Neural cell (in vitro differentiated cells): ENCODE results near the gene ELK3. TPM values are rescaled to one million over a fixed set of nuclear protein-coding genes. Genes with fewer than 3 reads are reported as not detected.

Experiments used
- H2AFZ ChIP-seq: fragments of 200-600, 300-800 bp; sonication (generic), shearing (Covaris generic); 2 replicates; pipeline ENCODE4 v1.6.0; 2014; ENCODE audit warnings: low read depth, mild to moderate bottlenecking, antibody characterized with exemption, low read length, moderate library complexity
- H3F3A ChIP-seq: fragments of 200-600 bp; shearing (Covaris generic); 2 replicates; pipeline ENCODE4 v1.6.1; 2016; ENCODE audit warnings: mild to moderate bottlenecking, moderate library complexity, mixed read lengths, antibody characterized with exemption, low read length; ENCODE audit not compliant: insufficient read depth, poor library complexity, severe bottlenecking
- H3K27ac ChIP-seq: fragments of 200-600, 300-800 bp; sonication (generic), shearing (Covaris generic); 2 replicates; pipeline ENCODE4 v1.5.1; 2014; ENCODE audit warnings: mild to moderate bottlenecking, low read length, moderate library complexity
- H3K27me3 ChIP-seq: fragments of 300-800, 200-600 bp; sonication (generic), shearing (Covaris generic); 2 replicates; pipeline ENCODE4 v1.6.0; 2014; ENCODE audit warnings: mild to moderate bottlenecking, low read depth, low read length, moderate library complexity; ENCODE audit not compliant: insufficient read depth
- H3K36me3 ChIP-seq: fragments of 300-800, 200-600 bp; sonication (generic), shearing (Covaris generic); 2 replicates; pipeline ENCODE4 v1.5.1; 2014; ENCODE audit warnings: mild to moderate bottlenecking, antibody characterized with exemption, low read length, moderate library complexity; ENCODE audit not compliant: insufficient read depth
- H3K4me2 ChIP-seq: fragments of 300-800, 200-600 bp; sonication (generic), shearing (Covaris generic); 2 replicates; pipeline ENCODE4 v1.6.0; 2014; ENCODE audit warnings: mild to moderate bottlenecking, low read length
- H3K4me3 ChIP-seq: fragments of 300-800, 200-600 bp; sonication (generic), shearing (Covaris generic); 2 replicates; pipeline ENCODE4 v1.5.1; 2014; ENCODE audit warnings: mild to moderate bottlenecking, low read length, moderate library complexity
- H3K79me2 ChIP-seq: fragments of 200-600 bp; shearing (Covaris generic); replicated peaks from 2 replicates; pipeline ENCODE4 v1.6.0; 2014; ENCODE audit warnings: mild to moderate bottlenecking, low read length, moderate library complexity; ENCODE audit not compliant: insufficient read depth
- H3K9ac ChIP-seq: fragments of 300-800, 200-600 bp; sonication (generic), shearing (Covaris generic); 2 replicates; pipeline ENCODE4 v1.6.1; 2016; ENCODE audit warnings: mild to moderate bottlenecking, low read length, mixed read lengths
- H3K9me2 ChIP-seq: fragments of 200-600 bp; shearing (Covaris generic); 2 replicates; pipeline ENCODE4 v1.6.1; 2016; ENCODE audit warnings: mild to moderate bottlenecking, low read length, mixed read lengths; ENCODE audit not compliant: insufficient read depth
- H3K9me3 ChIP-seq: fragments of 200-600, 300-800 bp; sonication (generic), shearing (Covaris generic); 2 replicates; pipeline ENCODE4 v1.6.1; 2016; ENCODE audit warnings: mild to moderate bottlenecking, mixed run types, low read length, moderate library complexity, mixed read lengths
- H4K20me1 ChIP-seq: fragments of 200-600 bp; shearing (Covaris generic); 2 replicates; pipeline ENCODE4 v1.6.1; 2016; ENCODE audit warnings: mild to moderate bottlenecking, mixed run types; ENCODE audit not compliant: insufficient read depth
- CTCF ChIP-seq: fragments of 450-650 bp; IDR thresholded peaks from 2 replicates; pipeline ENCODE4 v1.5.1; 2014; ENCODE audit warnings: antibody characterized with exemption, mild to moderate bottlenecking, moderate library complexity; ENCODE audit not compliant: poor library complexity, severe bottlenecking
- EP300 ChIP-seq: fragments of 450-650 bp; conservative IDR thresholded peaks from 2 replicates; pipeline ENCODE4 v1.6.1; 2014; ENCODE audit warnings: antibody characterized with exemption, mild to moderate bottlenecking, moderate library complexity; ENCODE audit not compliant: poor library complexity, severe bottlenecking
- EZH2 ChIP-seq: fragments of 200-600, 300-800 bp; shearing (Covaris generic), sonication (generic); IDR thresholded peaks from 2 replicates; pipeline ENCODE4 v1.6.1; 2014; ENCODE audit warnings: antibody characterized with exemption, low read length, borderline replicate concordance, mild to moderate bottlenecking; ENCODE audit not compliant: insufficient read depth, poor library complexity, severe bottlenecking
- MXI1 ChIP-seq: fragments of 450-650 bp; conservative IDR thresholded peaks from 2 replicates; pipeline ENCODE4 v1.6.1; 2014; ENCODE audit warnings: antibody characterized with exemption, mild to moderate bottlenecking; ENCODE audit not compliant: poor library complexity, severe bottlenecking
- POLR2AphosphoS5 ChIP-seq: IDR thresholded peaks from 2 replicates; pipeline ENCODE4 v1.6.1; 2012
- RAD21 ChIP-seq: fragments of 450-650 bp; conservative IDR thresholded peaks from 2 replicates; pipeline ENCODE4 v1.6.1; 2014; ENCODE audit warnings: antibody characterized with exemption, mild to moderate bottlenecking, moderate library complexity
- REST ChIP-seq: IDR thresholded peaks from 2 replicates; pipeline ENCODE4 v1.6.1; 2012; ENCODE audit warnings: borderline replicate concordance
- SMC3 ChIP-seq: fragments of 450-650 bp; conservative IDR thresholded peaks from 2 replicates; pipeline ENCODE4 v1.6.1; 2014; ENCODE audit warnings: antibody characterized with exemption, mild to moderate bottlenecking, moderate library complexity; ENCODE audit not compliant: poor library complexity
- TAF1 ChIP-seq: IDR thresholded peaks from 2 replicates; pipeline ENCODE4 v1.6.1; 2012; ENCODE audit warnings: low read depth
- polyA plus RNA-seq: library from polyadenylated mRNA; depleted of rRNA; stranded (reverse); fragments of >200 nt; gene quantifications from 2 replicates; pipeline ENCODE4 v1.2.3, GENCODE V29; 2014

ELK3 gene
- polyA plus RNA-seq, 1 donor from 2014 or later: 0.10 TPM

DNA sequence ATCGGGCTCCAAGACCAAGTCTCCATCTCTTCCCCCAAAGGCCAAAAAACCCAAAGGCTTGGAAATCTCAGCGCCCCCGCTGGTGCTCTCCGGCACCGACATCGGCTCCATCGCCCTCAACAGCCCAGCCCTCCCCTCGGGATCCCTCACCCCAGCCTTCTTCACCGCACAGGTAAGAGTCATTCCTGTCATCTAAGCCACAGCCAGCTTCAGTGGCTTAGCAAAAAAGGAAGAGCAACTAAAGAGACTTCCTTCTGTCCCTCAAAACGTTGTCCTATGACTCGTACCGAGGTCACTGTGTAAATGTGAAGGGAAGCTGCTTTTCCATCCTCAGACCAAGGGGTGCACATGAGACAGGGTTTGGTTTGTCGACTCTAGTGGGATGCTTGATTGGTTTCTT is 53.4 kb downstream of the ELK3 start:
- no peak overlapping the region for H2AFZ ChIP-seq
- no peak overlapping the region for H3K9ac ChIP-seq
- no peak overlapping the region for H3K27ac ChIP-seq
- no peaks in the 10 kb centered on the region for H3K9me3 ChIP-seq
- H3K9me2 ChIP-seq: no peaks in the 10 kb centered on the region
- H3F3A ChIP-seq: no peaks in the 10 kb centered on the region
- no peaks in the 10 kb centered on the region for H3K27me3 ChIP-seq
- H3K4me3 ChIP-seq: no peak overlapping the region
- no peaks in the 10 kb centered on the region for H3K79me2 ChIP-seq
- no peaks in the 10 kb centered on the region for H4K20me1 ChIP-seq
- H3K36me3 ChIP-seq: no peaks in the 10 kb centered on the region
- H3K4me2 ChIP-seq: no peak overlapping the region
- TF ChIP-seq REST (no peak), RAD21 (no peak), EP300 (no peak), POLR2AphosphoS5 (no peak), EZH2 (no peak), MXI1 (no peak), TAF1 (no peak), CTCF (no peak), SMC3 (no peak)

DNA sequence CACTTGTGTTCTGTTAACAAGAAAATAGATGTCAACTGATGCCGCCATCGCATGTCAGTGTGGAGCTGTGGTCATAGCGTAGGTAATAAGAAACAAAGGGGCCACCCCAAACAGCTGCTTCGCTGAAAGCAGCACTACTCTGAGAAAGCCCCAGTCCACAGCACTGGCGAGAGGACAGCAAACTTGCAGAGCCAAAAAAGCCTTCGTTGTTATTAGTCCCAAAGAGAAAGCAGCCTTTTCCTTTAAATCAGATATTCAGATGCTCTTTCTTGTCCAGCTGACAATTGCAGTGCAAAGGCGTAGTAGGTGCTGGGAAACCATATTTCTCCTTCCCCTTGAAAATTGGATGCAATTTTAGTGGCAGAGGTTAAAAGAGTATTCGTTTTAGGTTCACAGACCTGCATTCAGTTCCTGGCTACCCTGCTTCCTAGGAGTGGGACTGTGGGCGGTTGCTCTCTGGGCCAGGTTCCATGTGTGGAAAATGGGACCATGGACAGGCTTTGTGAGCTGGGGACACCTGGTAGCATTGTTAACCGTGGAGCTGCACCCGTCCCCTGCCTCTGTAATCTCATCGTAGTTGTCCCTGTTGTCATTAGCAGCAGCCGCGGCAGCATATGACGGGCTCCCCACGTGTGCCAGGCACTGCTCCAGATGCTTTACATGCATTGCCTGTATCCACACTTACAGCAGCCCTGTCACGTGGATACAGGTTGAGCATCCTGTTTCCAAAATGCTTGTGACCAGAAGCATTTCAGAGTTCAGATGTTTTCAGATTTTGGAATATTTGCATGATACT is 54.2 kb downstream of the ELK3 start:
- no peak overlapping the region for H3K4me3 ChIP-seq
- no peak overlapping the region for H3K27ac ChIP-seq

More for the DNA sequence above, 54.2 kb downstream of the ELK3 start:
- H2AFZ ChIP-seq: no peak overlapping the region
- H3K79me2 ChIP-seq: no peaks in the 10 kb centered on the region
- no peak for TF ChIP-seq SMC3
- TF ChIP-seq EP300: no peak
- TF ChIP-seq CTCF: no peak
- TF ChIP-seq REST: no peak
- TF ChIP-seq POLR2AphosphoS5: no peak
- no peaks in the 10 kb centered on the region for H3F3A ChIP-seq
- H3K9me3 ChIP-seq: no peaks in the 10 kb centered on the region
- H3K9ac ChIP-seq: no peak overlapping the region
- no peaks in the 10 kb centered on the region for H4K20me1 ChIP-seq
- no peaks in the 10 kb centered on the region for H3K36me3 ChIP-seq
- no peak overlapping the region for H3K4me2 ChIP-seq
- no peaks in the 10 kb centered on the region for H3K9me2 ChIP-seq
- no peaks in the 10 kb centered on the region for H3K27me3 ChIP-seq
